ENCODE results near the gene MMP7.
"Not testable (repeated sequence)": the region's sequence is repeated elsewhere in the genome, so short reads cannot be mapped to it uniquely, and the experiment has no call there.

The MMP7 gene

DNA sequence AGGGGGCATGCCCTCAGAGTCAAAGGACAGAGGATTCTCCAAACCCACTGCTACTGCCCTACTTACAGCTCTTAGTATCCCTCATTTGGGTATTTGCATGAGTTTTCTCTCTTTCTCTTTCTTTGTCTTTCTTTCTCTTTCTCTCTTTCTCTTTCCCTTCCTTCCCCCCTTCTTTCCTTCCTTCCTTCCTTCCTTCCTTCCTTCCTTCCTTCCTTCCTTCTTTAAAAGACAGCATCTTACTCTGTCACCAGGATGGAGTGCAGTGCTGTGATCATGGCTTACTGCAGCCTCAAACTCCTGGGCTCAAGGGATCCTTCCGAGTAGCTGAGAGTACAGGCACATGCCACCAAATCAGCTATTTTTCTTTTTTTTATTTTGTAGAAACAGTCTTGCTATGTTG lies 14.0 kb upstream of the MMP7 start:
- in situ Hi-C loops (cut with HindIII; ENCODE audit: low sequenced_read_pairs) = no loop called here

DNA sequence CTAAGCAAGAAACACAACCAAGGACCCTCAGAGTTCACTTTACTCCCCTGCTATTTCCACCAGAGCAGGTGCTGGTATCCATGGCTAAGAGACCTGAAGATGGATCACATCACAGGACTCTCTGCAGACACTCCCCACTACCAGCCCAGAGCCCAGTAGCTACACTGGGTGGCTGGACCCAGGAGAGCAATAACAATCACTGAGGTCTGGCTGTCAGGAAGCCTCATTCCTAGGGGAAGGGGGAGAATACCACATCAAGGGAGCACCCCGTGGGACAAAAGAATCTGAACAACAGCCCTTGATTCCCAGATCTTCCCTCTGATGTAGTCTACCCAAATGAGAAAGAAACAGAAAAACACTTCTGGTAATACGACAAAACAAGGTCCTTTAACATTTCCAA lies 9.0 kb upstream of the MMP7 start:
- in situ Hi-C loops (cut with HindIII; ENCODE audit: low sequenced_read_pairs) = no loop called here

DNA sequence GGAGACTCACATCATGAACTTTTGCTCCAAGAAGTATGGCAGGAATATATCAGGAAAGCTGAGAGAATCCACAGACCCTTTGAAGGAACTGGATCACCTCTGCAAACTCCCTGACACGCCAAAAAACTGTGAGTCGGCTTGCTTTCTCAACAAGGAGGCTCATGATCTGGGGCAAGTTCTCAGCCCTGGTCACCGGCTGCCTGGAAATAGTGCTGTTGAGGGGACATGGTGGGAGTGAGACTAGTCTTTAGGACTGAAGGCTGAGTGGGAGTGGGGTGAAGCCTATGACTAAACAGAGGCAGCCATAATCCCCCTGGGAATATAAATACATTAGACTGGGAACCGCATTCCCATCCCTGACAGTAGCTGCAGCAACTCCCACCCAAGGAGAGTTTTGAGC lies 8.4 kb upstream of the MMP7 start:
- in situ Hi-C loops (cut with HindIII; ENCODE audit: low sequenced_read_pairs) = no loop called here

- in situ Hi-C loops (cut with HindIII; ENCODE audit: low sequenced_read_pairs) = no loop called here
These were observed 3.8 kb upstream of the MMP7 start for GRCh38 chr11:102534261-102534872.

DNA sequence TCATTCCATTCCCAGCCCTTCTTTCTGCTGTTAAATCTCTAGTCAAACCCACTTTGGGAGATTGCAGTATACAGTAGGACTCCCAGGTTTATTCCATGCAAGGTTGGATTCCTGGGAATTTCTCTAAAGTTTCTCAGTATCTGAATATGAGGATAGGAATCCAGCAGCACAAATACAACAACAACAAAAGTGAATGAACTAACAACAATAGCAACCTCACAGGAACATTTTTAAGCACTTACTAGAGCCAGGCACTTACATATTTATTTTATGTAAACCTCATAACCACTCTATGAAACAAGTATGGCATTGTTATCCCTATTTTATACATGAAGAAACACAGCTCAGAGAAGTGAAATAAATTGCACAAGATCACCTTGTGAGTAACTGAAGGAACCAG lies 1.9 kb downstream of the MMP7 start:
- in situ Hi-C loops (cut with HindIII; ENCODE audit: low sequenced_read_pairs) = no loop called here

DNA sequence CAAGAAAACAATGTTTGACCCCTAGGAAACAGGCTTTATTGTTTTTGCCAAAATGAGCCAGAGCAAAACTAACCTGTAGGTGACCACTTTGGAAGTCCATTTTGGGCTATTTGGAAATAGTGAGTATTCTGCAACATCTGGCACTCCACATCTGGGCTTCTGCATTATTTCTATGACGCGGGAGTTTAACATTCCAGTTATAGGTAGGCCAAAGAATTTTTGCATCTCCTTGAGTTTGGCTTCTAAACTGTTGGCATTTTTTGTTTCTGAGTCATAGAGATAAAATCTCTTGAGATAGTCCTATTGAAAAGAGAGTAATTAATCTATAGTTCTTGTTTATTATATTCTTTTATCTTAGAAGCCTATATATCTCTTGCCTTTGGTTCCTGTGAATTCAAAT lies 2.9 kb downstream of the MMP7 start:
- in situ Hi-C loops (cut with HindIII; ENCODE audit: low sequenced_read_pairs) = no loop called here

DNA sequence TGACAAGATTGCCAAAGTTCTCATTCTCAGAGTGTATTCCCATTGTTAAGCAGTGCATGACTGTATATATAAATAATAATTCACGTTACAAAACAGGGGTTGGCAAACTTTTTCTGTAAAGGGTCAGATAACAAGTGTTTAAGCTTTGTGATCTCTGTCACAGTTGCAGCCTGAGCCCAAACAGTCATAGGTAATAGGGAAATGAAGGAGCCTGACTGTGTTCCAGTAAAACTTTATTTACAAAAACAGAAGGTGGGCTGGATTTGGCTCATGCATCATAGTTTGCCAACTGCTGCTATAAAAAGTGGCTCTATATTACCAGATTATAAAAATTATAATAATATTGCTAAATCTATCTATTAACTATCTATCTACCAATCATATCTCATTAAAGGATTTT lies 3.5 kb downstream of the MMP7 start:
- in situ Hi-C loops (cut with HindIII; ENCODE audit: low sequenced_read_pairs) = no loop called here

DNA sequence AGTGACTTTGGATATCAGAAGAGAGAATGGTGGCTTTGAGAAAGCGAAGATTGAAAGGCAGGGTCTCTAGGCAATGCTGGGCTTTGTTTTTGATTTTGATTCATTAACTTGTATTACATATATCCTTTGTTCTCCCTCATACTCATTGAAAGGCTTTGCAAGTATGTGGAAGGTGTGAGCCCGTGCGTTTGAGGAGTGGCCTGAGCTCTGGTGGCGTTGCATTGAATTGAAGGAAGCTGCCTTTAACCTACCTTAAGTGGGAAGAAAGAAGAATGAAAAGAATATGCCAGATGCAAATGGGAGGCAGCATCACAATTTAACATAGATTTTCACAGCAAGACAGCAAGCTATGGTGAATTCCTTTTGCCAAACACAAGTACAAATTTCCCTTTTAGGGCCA lies 6.7 kb downstream of the MMP7 start:
- in situ Hi-C loops (cut with HindIII; ENCODE audit: low sequenced_read_pairs) = no loop called here

- in situ Hi-C loops (cut with HindIII; ENCODE audit: low sequenced_read_pairs) = no loop called here
These were observed 7.4 kb downstream of the MMP7 start for GRCh38 chr11:102523189-102523570.

GRCh38 chr11:102522312-102523188 lies 8.0 kb downstream of the MMP7 start:
- in situ Hi-C loops (cut with HindIII; ENCODE audit: low sequenced_read_pairs) = no loop called here

DNA sequence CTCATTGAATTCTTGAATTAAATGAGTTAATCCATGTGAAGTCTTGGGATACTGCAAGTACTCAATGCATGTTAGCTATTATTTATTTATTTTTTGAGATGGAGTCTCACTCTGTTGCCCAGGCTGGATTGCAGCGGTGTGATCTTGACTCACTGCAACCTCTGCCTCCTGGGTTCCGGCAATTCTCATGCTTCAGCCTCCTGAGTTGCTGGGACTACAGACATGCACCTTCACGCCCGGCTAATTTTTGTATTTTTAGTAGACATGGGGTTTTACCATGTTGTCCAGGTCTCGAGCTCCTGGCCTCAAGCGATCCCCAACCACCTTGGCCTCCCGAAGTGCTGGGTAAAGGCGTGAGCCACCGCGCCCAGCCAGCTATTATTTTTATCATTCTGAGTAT lies 9.4 kb downstream of the MMP7 start:
- in situ Hi-C loops (cut with HindIII; ENCODE audit: low sequenced_read_pairs) = no loop called here

GRCh38 chr11:102520514-102520913 lies 10.0 kb downstream of the MMP7 start:
- in situ Hi-C loops (cut with HindIII; ENCODE audit: low sequenced_read_pairs) = no loop called here

GRCh38 chr11:102518296-102519094 lies 12.1 kb downstream of the MMP7 start:
- in situ Hi-C loops (cut with HindIII; ENCODE audit: low sequenced_read_pairs) = no loop called here

- in situ Hi-C loops (cut with HindIII; ENCODE audit: low sequenced_read_pairs) = no loop called here
These were observed 12.9 kb downstream of the MMP7 start for GRCh38 chr11:102517670-102518069.

DNA sequence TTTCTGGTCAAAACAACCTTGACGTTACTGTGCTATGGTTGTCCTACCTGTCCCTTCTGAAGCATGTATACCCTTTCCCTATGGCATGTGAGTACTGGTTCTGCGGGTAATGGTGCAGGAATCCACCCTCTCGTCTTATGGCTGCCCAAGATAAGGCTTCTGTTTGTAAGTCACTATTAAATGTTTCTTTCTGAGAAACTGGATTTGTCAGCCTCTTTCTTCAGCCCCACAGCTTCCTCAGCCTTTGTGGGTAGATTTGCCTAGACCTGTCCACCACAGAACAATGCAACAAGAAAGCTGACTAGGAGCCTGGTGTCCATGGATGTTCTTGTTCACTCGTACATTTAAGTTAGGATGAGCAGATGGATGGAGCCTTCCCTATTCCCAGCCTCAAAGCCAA lies 14.4 kb downstream of the MMP7 start:
- in situ Hi-C loops (cut with HindIII; ENCODE audit: low sequenced_read_pairs) = no loop called here

DNA sequence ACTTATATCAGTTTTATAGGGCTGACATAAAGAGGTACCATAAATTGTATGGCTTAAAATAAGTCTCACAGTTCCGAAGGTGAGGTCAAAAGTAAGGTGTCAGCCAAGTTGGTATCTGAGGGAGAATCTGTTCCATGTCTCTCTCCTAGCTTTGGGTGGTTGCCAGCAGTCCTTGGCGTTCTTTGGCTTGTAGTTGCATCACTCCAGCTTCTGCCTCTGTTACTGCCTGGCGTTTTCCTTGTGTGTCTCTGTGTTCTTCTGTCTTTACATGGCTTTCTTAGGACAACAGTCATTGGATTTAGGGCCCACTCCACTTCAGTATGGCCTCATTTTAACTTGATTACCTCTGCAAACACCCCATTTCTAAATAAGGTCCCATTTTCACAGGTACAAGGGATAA lies 16.7 kb downstream of the MMP7 start:
- in situ Hi-C loops (cut with HindIII; ENCODE audit: low sequenced_read_pairs) = no loop called here

GRCh38 chr11:102510439-102511135 lies 20.0 kb downstream of the MMP7 start:
- in situ Hi-C loops (cut with HindIII; ENCODE audit: low sequenced_read_pairs) = no loop called here

DNA sequence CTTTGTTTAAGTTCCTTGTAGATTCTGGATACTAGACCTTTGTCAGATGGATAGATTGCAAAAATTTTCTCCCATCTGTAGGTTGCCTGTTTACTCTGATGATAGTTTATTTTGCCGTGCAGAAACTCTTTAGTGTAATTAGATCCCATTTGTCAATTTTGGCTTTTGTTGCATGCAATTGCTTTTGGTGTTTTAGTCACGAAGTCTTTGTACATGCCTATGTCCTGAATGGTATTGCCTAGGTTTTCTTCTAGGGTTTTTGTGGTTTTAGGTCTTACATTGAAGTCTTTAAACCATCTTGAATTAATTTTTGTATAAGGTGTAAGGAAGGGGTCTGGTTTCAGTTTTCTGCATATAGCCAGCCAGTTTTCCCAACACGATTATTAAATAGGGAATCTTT lies 27.7 kb downstream of the MMP7 start:
- in situ Hi-C loops (cut with HindIII; ENCODE audit: low sequenced_read_pairs) = not testable (repeated sequence)

DNA sequence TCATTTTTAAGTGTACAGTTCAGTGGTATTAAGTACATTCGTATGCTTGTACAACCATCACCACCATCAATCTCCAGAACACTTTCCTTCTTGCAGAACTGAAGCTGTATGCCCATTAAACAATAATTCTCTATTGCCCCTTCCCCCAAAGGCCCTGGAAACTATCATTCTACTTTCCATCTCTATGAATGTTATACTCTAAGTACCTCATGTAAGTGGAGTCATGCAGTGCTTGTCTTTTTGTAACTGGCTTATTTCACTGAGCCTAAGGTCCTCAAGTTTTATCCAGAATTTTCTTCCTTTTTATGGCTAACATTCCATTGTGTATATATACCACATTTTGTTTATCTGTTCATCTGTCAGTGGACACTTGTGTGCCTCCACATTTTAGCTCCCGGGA lies 29.7 kb downstream of the MMP7 start:
- in situ Hi-C loops (cut with HindIII; ENCODE audit: low sequenced_read_pairs) = no loop called here

GRCh38 chr11:102499931-102500330 lies 30.6 kb downstream of the MMP7 start:
- in situ Hi-C loops (cut with HindIII; ENCODE audit: low sequenced_read_pairs) = no loop called here

DNA sequence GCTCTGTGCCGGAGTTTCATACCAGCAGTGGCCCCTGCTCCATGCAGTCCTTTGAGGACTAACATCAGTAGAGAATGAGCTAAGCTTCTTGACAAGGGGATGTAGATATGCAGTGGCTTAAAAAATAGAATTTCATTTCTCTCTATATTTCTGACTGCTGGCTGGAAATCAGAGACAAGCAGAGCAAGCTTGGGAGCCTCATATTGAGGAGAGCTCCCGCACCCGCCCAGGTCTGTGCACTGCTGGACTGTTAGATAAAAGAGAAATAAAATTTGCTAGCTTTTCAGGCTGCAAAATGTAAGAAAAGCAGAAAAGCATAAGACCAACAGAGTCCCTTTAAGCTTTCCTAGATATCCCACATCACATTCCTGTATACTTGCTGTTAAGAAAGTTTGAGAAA lies 31.4 kb downstream of the MMP7 start:
- in situ Hi-C loops (cut with HindIII; ENCODE audit: low sequenced_read_pairs) = no loop called here

All from endothelial cell of hepatic sinusoid (primary cell).